ENCODE measurements around the gene BAG1. TPM values are rescaled to one million over a fixed set of nuclear protein-coding genes. Genes with fewer than 3 reads are reported as not detected.
A peak's percentile ranks its signal among the peaks of the same experiment; 100 is the strongest.

Gene BAG1
- total RNA-seq, 1 donor = 9.1 TPM

- H3K4me3 ChIP-seq (ENCODE audit: low read depth, low read length) = no peak overlapping the region
- TF ChIP-seq CTCF (IDR thresholded peaks at IDR 0.05; ENCODE audit: insufficient read depth, low read depth, low read length) = peak; percentile 84
- peak; percentile 75 for DNase-seq (ENCODE audit: low read depth)
These were observed 22.6 kb upstream of the BAG1 start for GRCh38 chr9:33287087-33287490.

- DNase-seq (ENCODE audit: low read depth) = no peak
- H3K4me3 ChIP-seq (ENCODE audit: low read depth, low read length) = no peak overlapping the region
- TF ChIP-seq CTCF (IDR thresholded peaks at IDR 0.05; ENCODE audit: insufficient read depth, low read depth, low read length) = no peak
These were observed 21.0 kb upstream of the BAG1 start for GRCh38 chr9:33285502-33285901.

- H3K4me3 ChIP-seq (ENCODE audit: low read depth, low read length) = no peak overlapping the region
- TF ChIP-seq CTCF (IDR thresholded peaks at IDR 0.05; ENCODE audit: insufficient read depth, low read depth, low read length) = no peak
- DNase-seq (ENCODE audit: low read depth) = no peak
These were observed 13.0 kb upstream of the BAG1 start for GRCh38 chr9:33277484-33277883.

GRCh38 chr9:33273972-33274328 is 9.4 kb upstream of the BAG1 start:
- no peak overlapping the region for H3K4me3 ChIP-seq (ENCODE audit: low read depth, low read length)
- no peak for TF ChIP-seq CTCF (IDR thresholded peaks at IDR 0.05; ENCODE audit: insufficient read depth, low read depth, low read length)
- no peak for DNase-seq (ENCODE audit: low read depth)

- no peak overlapping the region for H3K4me3 ChIP-seq (ENCODE audit: low read depth, low read length)
- TF ChIP-seq CTCF (IDR thresholded peaks at IDR 0.05; ENCODE audit: insufficient read depth, low read depth, low read length) = no peak
- no peak for DNase-seq (ENCODE audit: low read depth)
These were observed 8.9 kb upstream of the BAG1 start for GRCh38 chr9:33273266-33273971.

GRCh38 chr9:33272061-33272460 is 7.6 kb upstream of the BAG1 start:
- TF ChIP-seq CTCF (IDR thresholded peaks at IDR 0.05; ENCODE audit: insufficient read depth, low read depth, low read length) = no peak
- H3K4me3 ChIP-seq (ENCODE audit: low read depth, low read length) = no peak overlapping the region
- no peak for DNase-seq (ENCODE audit: low read depth)

- no peak for DNase-seq (ENCODE audit: low read depth)
- no peak for TF ChIP-seq CTCF (IDR thresholded peaks at IDR 0.05; ENCODE audit: insufficient read depth, low read depth, low read length)
- no peak overlapping the region for H3K4me3 ChIP-seq (ENCODE audit: low read depth, low read length)
These were observed 5.6 kb upstream of the BAG1 start for GRCh38 chr9:33270146-33270545.
